ENCODE results near the gene TAP2.
"Not testable (repeated sequence)": the region's sequence is repeated elsewhere in the genome, so short reads cannot be mapped to it uniquely, and the experiment has no call there.

The TAP2 gene

DNA sequence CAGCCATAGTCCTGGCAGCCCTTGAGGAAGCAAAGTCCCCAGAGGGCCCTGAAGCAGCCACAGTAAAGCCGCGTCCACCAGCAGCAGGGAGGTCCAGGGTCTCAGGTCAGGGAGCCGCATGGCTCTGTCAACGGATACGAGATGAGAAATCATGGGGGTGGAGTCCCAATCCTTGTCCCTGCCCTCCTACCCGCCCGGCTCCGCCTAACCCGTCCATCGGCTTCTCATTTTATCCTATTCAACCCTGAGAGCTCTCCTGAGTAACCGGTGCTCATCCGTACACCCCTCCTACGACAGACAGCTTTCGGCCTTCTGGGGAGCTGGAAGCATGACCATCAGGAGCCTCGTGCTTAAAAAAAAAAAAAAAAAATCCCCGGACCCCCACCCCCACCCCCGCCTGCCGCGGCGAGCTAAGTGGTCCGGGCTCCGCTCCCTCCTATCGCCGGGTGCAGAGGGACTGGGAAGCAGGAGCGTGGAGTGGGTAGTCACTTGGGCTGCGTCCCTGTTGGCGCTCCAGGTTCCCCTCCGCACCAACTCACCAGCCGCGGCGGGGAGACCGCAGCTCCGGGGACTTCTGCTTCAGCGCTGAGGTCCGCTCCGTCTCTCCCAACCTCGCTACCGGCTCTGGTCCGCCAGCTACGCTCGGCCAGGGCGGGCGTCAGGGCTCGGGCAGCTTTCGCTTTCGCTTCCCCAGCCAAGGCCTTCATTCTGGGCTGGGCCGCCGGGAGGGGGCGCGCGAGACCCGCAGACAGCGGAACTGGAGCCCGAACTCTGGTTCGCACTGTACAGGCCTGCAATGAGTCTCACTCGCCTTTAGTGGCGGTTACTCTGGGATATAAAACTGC is at the start of gene TAP2:
Gene TAP2 (minus strand): TSS at position 626 of the 845 bp plus-strand sequence. CDS start 506 bp downstream, at position 120.
- TF ChIP-seq, protein P1, sequence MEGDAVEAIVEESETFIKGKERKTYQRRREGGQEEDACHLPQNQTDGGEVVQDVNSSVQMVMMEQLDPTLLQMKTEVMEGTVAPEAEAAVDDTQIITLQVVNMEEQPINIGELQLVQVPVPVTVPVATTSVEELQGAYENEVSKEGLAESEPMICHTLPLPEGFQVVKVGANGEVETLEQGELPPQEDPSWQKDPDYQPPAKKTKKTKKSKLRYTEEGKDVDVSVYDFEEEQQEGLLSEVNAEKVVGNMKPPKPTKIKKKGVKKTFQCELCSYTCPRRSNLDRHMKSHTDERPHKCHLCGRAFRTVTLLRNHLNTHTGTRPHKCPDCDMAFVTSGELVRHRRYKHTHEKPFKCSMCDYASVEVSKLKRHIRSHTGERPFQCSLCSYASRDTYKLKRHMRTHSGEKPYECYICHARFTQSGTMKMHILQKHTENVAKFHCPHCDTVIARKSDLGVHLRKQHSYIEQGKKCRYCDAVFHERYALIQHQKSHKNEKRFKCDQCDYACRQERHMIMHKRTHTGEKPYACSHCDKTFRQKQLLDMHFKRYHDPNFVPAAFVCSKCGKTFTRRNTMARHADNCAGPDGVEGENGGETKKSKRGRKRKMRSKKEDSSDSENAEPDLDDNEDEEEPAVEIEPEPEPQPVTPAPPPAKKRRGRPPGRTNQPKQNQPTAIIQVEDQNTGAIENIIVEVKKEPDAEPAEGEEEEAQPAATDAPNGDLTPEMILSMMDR (IDR thresholded peaks at IDR 0.05; ENCODE audit: low read depth, low read length): peak; percentile 91
- DNase-seq (ENCODE audit: extremely low read depth, low read depth): peak; percentile 72

DNA sequence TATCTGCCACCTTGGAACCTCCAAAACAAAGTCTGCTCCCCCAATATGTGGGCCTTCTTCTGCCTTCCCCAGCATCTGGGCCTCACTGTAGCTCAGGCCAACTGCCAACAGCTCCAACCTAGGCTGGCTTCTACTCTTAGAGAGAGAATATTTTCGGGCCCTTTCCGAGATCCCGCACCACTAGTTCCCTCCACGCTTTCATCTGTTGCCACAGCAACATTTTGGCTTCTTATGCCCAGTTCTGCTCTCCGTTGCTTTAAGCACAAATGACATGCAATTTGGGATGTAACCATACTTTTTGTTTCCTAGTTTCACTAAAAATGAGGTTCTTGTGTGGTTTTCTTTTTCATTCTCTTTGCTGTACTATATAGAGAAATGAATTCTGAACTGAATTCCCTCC is 49.1 kb upstream of the TAP2 start:
- TF ChIP-seq, protein P1 (IDR thresholded peaks at IDR 0.05; ENCODE audit: low read depth, low read length): no peak
- no peak for DNase-seq (ENCODE audit: extremely low read depth, low read depth)

DNA sequence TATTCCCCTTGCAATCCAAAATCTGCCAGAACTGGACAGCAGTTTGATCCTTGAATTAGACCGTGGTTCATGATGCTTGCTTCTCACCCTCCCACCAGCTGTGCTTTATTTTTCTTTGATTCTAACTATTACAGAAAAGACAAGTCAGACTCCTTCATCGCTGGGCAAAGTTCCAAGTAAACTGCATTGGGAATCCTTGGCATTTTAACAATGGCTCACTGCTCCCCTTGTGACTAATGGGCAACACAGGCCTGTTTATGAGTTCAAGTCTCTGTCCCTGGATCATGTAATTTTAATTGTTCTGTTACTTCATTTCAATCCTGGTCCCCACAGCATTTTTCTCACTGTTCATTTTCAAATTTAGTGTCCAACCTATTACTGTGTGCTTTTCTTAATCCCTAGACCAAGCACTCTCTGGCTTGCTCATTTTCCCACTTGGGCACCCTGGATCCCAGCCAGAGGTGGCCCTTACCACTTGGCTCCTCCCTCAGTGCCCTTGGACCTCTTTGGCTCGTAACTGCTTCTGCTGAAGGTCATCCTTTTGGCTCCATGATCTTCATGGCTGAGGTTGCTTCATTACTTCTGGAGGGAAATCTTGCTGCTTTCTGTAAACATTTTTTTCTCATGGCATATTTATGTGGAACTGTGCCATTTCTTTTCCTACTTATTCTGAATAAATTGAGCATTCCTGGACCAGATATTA is 48.3 kb upstream of the TAP2 start:
- TF ChIP-seq, protein P1 (IDR thresholded peaks at IDR 0.05; ENCODE audit: low read depth, low read length): no peak
- DNase-seq (ENCODE audit: extremely low read depth, low read depth): no peak

DNA sequence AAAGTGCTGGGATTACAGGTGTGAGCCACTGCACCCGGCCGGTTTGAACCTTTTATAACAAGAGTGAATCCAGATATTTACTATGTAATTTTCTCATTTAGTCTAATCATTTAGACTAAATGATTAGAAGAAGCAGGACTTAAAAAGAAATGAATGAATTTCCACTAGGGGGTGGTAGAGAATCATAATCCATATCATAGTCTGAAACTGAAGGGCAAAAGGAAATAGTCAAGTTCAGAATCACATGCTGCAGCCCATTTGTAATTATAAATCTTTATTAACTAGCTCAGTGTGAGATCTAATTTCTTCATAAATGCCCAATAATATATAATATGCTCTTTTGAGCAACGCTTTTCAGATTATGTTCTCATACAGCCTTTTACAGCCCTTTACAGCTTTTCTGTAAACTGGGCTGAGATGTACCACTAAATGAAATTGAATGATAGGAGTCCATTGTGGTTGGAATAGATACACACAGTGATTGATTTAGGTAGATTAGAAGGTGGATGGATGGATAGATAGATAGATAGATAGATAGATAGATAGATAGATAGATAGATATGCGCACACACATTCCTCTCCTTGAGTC is 47.3 kb upstream of the TAP2 start:
- DNase-seq (ENCODE audit: extremely low read depth, low read depth): peak; percentile 44
- TF ChIP-seq, protein P1 (IDR thresholded peaks at IDR 0.05; ENCODE audit: low read depth, low read length): peak; percentile 48

DNA sequence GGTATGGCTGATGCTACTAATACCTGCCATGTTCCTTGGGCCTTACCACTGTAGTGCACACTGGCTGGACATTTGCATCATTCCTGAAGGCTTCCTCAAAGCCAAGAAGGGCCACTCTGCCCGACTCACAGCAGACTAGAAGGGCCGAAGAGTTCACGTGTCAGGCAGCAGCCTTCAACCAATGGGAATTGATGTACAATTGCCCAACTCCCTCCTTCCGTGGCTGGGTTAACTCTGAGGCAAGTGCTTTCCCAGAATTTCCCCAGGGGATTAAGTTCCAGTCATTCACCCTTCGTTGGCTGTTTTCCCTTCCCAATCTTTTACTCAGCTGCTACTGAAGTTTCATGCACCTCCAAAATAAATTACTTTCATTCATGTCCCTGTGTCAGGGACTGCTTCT is 45.2 kb upstream of the TAP2 start:
- peak; percentile 35 for DNase-seq (ENCODE audit: extremely low read depth, low read depth)
- TF ChIP-seq, protein P1 (IDR thresholded peaks at IDR 0.05; ENCODE audit: low read depth, low read length): no peak

DNA sequence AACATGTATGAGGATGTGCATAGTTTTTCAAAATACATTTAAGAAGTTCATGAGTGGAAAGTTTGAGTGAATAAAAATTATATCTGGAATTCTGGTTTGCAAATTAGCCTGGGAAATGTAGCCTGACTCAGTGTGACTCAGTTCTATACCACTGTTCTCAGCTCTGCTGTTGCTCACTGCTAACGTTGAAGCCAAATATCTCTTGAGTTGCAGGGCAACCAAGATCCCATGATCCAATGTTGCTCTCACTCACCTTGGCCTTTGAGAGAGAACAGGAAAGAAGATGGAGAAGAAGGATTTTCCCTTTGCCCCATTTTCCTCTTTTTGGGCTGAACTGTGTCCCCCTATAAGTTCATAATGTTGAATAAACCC is 44.3 kb upstream of the TAP2 start:
- TF ChIP-seq, protein P1 (IDR thresholded peaks at IDR 0.05; ENCODE audit: low read depth, low read length): no peak
- no peak for DNase-seq (ENCODE audit: extremely low read depth, low read depth)

DNA sequence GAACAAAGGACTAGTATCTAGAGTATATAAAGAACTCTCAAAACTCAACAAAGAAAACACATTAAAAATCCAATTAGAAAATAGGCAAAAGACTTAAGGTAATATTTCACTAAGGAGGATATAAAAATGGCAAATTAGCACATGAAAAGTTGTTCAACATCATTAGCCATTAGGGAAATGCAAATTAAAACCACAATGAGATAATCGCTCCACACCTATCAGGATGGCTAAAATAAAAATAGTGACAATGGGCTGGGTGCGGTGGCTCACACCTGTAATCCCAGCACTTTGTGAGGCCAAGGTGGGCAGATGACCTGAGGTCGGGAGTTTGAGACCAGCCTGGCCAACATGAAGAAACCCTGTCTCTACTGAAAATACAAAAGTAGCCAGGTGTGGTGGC is 42.4 kb upstream of the TAP2 start:
- DNase-seq (ENCODE audit: extremely low read depth, low read depth): not testable (repeated sequence)
